ENCODE measurements around the gene RAP1GAP2.

DNA sequence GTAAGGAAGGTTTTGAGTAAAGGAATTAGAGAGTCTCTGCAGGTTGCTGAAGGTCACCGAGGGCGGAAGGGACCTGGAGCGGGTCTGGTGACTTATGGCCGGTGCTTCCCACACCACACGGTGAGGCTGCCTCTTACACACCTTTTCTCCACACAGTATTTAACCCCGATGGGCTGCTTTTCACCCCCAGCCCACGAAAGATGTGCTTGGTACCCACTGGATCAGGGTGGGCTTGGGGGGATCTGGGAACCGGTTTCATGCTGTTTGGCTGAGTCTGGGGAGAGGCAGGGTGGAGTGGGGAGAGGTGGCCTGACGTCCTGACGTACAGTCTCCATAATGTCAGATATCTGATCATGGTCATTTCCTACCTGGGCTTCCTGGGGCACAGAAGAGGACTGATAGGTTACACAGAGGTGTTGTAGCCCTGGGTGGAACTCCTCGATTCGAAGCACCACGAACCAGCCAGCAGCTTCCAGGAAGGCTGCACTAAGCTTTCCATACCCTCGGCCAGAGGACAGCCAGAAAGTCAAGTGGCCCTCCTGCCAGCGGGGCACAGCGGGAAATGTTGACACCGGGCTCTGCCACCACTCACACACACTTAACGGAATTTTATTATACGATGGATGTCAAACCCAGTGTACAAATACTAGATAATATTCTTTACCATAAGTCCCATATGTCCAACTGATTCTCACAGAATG, 233.1 kb downstream of the RAP1GAP2 start:
- TF ChIP-seq, protein P1, sequence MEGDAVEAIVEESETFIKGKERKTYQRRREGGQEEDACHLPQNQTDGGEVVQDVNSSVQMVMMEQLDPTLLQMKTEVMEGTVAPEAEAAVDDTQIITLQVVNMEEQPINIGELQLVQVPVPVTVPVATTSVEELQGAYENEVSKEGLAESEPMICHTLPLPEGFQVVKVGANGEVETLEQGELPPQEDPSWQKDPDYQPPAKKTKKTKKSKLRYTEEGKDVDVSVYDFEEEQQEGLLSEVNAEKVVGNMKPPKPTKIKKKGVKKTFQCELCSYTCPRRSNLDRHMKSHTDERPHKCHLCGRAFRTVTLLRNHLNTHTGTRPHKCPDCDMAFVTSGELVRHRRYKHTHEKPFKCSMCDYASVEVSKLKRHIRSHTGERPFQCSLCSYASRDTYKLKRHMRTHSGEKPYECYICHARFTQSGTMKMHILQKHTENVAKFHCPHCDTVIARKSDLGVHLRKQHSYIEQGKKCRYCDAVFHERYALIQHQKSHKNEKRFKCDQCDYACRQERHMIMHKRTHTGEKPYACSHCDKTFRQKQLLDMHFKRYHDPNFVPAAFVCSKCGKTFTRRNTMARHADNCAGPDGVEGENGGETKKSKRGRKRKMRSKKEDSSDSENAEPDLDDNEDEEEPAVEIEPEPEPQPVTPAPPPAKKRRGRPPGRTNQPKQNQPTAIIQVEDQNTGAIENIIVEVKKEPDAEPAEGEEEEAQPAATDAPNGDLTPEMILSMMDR (IDR thresholded peaks at IDR 0.05): no peak
- TF ChIP-seq POLR2A (IDR thresholded peaks at IDR 0.05): no peak
